Measurements from ENCODE around the gene DNAJC5. TPM values are rescaled to one million over a fixed set of nuclear protein-coding genes. Genes with fewer than 3 reads are reported as not detected.
A peak's percentile ranks its signal among the peaks of the same experiment; 100 is the strongest.

Gene DNAJC5
- 54.5 TPM for total RNA-seq
- long read RNA-seq, full-length matches to known transcripts = 10 of 138 reads
- long read RNA-seq, partial matches to known transcripts = 51 of 138 reads
- long read RNA-seq, other reads (novel, unspliced or antisense) = 77 of 138 reads

DNA sequence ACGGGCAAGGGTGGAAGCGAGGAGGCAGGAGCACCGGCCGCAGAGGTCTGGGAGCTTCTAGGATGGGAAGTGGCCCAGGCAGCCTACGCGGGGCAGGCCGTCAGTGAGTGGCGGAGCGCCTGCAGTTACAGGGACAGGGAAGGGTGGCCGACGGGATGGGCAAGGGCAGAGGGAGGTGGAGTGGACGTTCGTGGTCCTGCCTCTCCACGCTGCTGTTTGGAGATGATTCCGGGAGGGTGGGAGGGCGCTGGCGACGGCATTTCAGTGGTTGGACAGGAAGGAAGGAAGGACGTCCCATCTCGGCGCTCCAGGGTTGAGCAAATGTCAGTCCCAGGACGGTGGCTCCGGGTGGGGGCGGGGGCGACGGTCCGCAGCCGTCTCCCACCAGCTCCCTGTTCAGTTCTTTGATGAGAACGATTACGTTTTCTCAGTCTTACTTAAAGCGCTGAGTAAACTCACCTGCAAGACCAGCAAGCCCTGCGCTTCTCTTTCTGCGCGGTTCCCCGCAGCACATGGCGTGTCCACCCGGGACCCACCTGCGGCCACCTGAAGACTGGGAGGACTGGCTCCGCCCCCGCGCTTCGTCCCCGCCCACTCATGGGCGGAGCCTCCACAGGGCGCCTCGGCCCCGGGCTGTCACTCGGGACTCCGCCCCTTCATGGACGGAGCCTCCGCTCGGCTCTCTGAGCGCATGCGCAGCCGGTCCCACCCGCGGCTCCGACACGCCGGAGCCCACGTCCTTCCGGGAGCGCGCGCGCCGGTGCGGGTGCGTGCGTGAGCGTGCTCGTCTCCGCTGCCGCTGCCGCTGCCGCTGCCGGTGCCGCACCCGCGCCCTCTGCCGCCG is at the start of gene DNAJC5:
TSS of gene DNAJC5 (plus strand) at position 769 of the 844 bp plus-strand sequence. CDS start 33,220 bp downstream, outside the sequence.
- H3K4me1 ChIP-seq = peaks cover 49% of the 10 kb centered on the region
- intact Hi-C loops (cut with DNase I) = no loop called here

DNA sequence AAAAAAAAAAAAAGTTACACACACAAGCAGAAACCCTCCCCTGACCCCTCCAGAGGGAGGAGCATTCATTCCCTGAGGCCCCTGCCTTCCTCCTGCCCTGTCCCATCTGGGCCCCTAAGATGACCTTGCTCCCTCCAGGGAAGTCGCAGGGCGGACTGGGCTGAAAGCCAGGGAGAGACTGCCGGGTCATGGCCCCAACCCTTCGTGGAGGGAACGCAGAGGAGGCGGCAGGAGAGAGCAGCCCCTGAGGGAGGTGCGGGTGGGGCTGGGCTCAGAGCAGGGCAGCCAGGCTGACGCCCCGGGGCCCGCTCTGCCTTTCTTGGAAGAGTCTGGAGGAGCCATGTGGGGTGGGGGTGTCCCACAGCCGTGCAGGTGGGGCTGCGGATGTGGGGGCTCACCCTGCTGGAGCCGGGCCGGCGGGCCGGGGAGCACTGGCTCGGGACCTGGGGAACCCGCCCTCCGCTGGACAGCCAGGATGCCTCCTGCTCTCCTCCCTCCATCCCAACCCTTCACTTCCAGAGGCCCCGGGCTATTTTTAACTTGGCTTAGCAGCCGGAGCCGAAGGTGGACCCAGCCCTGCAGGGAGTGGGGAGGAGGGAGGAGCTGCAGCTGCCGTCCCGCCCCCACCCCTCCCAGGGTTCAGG is 48.7 kb upstream of the DNAJC5 start:
- H3K27ac ChIP-seq = peak overlapping the region; percentile 75
- no peak for TF ChIP-seq CTCF (IDR thresholded peaks at IDR 0.05)
- H3K27me3 ChIP-seq (ENCODE audit: low read depth) = peaks cover 33% of the 10 kb centered on the region
- H3K9me3 ChIP-seq = no peaks in the 10 kb centered on the region
- ATAC-seq (peak; percentile 47 to 55), DNase-seq (no peak)
- peaks cover 50% of the 10 kb centered on the region for H3K4me1 ChIP-seq
- peak overlapping the region; percentile 10 for H3K4me3 ChIP-seq
- intact Hi-C loops (cut with DNase I) = no loop called here
- H3K36me3 ChIP-seq = no peaks in the 10 kb centered on the region

More for the DNA sequence above, at the start of gene DNAJC5:
- peaks cover 22% of the 10 kb centered on the region for H3K36me3 ChIP-seq
- H3K27me3 ChIP-seq (ENCODE audit: low read depth) = no peaks in the 10 kb centered on the region
- H3K9me3 ChIP-seq = no peaks in the 10 kb centered on the region
- peak within 1 kb of the TSS; percentile 66 for H3K4me3 ChIP-seq
- ATAC-seq = peak; percentile 94 to 96
- peak; percentile 97 for DNase-seq
- TF ChIP-seq CTCF (IDR thresholded peaks at IDR 0.05) = no peak
- peak within 1 kb of the TSS; percentile 86 for H3K27ac ChIP-seq

DNA sequence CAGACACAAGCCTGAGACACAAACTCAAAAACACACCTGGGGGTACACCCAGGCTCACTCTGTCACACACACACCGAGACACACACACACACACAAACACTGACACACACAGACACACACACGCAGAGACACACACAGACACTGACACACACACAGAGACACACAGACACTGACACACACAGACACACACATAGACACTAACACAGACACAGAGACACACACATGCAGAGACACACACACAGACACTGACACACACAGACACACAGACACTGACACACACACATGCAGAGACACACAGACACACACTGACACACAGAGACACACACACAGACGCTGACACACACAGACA is 48.1 kb upstream of the DNAJC5 start:
- no peak overlapping the region for H3K4me3 ChIP-seq
- peaks cover 50% of the 10 kb centered on the region for H3K4me1 ChIP-seq
- H3K36me3 ChIP-seq = no peaks in the 10 kb centered on the region

GRCh38 chr20:63847237-63848002 is 47.5 kb upstream of the DNAJC5 start:
- H3K36me3 ChIP-seq = no peaks in the 10 kb centered on the region
- TF ChIP-seq CTCF (IDR thresholded peaks at IDR 0.05) = no peak
- peaks cover 33% of the 10 kb centered on the region for H3K27me3 ChIP-seq (ENCODE audit: low read depth)
- intact Hi-C loops (cut with DNase I) = no loop called here
- H3K4me1 ChIP-seq = peaks cover 50% of the 10 kb centered on the region
- ATAC-seq (peak; percentile 31), DNase-seq (no peak)
- peak overlapping the region; percentile 75 for H3K27ac ChIP-seq
- no peak overlapping the region for H3K4me3 ChIP-seq
- no peaks in the 10 kb centered on the region for H3K9me3 ChIP-seq

More for the DNA sequence above, 48.1 kb upstream of the DNAJC5 start:
- peaks cover 33% of the 10 kb centered on the region for H3K27me3 ChIP-seq (ENCODE audit: low read depth)
- H3K27ac ChIP-seq = peak overlapping the region; percentile 75
- TF ChIP-seq CTCF (IDR thresholded peaks at IDR 0.05) = no peak
- DNase-seq (no peak), ATAC-seq (no peak)
- intact Hi-C loops (cut with DNase I) = no loop called here
- no peaks in the 10 kb centered on the region for H3K9me3 ChIP-seq

All from lower lobe of right lung (tissue), 2 donors.